ENCODE measurements around the gene NRDC.
"Not testable (repeated sequence)": the region's sequence is repeated elsewhere in the genome, so short reads cannot be mapped to it uniquely, and the experiment has no call there.

The NRDC gene

DNA sequence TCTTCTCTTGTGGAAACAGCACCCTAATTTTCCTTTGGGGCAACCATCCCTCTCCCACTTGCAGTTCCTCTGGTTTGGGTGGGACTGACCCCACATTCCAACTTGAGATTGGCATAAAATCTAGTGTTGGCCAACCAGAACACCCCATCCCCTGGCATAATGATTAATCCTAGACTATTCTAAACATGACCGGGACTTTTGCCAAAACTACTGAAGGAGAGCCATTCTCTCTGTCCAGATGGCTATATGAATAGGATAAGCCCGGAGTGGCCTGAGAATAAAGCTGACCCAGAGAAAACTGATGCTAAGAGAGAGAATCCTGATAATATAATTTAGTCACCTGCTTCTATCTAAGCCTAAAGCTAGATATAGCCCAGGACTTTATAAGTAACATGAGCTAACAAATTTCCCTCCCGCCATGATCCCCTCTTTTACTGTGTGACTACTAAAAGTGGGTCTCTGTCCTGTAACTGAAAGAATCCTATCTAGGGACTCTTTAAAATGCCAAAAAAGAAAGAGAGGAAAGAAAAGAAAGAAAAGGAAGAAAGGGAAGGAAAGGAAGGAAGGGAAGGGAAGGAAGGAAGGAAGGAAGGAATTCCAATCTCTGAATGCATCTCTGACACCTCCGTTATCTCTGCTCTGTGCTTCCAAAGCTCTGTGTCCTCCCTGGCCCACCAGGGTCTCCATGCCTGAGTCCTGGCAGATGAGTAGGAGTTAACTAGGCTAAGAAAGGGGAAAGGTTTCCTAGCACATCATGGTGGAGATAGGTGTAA is 28.0 kb upstream of the NRDC start:
- no peak for TF ChIP-seq CTCF (IDR thresholded peaks at IDR 0.05; ENCODE audit: low read depth, low read length)
- DNase-seq (ENCODE audit: extremely low read depth, low read depth): no peak

GRCh38 chr1:51902456-51902855 is 23.9 kb upstream of the NRDC start:
- no peak for DNase-seq (ENCODE audit: extremely low read depth, low read depth)

GRCh38 chr1:51901151-51901550 is 22.6 kb upstream of the NRDC start:
- DNase-seq (ENCODE audit: extremely low read depth, low read depth): no peak
- TF ChIP-seq CTCF (IDR thresholded peaks at IDR 0.05; ENCODE audit: low read depth, low read length): no peak

More at GRCh38 chr1:51902456-51902855, 23.9 kb upstream of the NRDC start:
- TF ChIP-seq CTCF (IDR thresholded peaks at IDR 0.05; ENCODE audit: low read depth, low read length): no peak

GRCh38 chr1:51899022-51899421 is 20.5 kb upstream of the NRDC start:
- no peak for TF ChIP-seq CTCF (IDR thresholded peaks at IDR 0.05; ENCODE audit: low read depth, low read length)
- DNase-seq (ENCODE audit: extremely low read depth, low read depth): no peak

DNA sequence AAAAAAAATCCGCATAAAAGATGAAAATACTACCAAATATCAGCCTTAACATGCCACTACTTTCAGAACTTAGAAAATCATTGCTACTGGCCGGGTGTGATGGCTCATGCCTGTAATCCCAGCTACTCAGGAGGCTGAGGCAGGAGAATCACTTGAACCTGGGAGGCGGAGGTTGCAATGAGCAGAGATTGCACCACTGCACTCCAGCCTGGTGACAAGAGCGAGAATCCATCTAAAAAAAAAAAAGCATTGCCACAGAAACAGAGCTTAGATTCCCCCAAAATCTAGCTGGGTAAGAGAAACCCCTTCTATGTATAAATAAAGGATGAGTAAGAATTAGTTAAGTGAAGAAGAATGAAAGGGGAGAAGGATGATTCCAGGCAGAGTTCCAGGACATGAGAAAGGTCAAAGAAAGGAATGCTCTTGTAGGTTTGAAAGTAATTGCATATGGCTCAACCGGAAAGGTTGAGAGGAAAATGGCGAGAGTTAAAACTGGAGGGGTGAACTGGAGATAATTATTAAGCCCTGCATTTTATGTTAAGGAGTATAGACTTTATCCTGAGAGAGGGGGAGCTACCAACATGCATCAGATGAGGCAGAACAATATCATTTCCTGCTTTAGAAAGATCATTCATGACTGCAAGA is 19.7 kb upstream of the NRDC start:
- no peak for TF ChIP-seq CTCF (IDR thresholded peaks at IDR 0.05; ENCODE audit: low read depth, low read length)
- peak; percentile 63 for DNase-seq (ENCODE audit: extremely low read depth, low read depth)

GRCh38 chr1:51897699-51898031 is 19.1 kb upstream of the NRDC start:
- no peak for TF ChIP-seq CTCF (IDR thresholded peaks at IDR 0.05; ENCODE audit: low read depth, low read length)
- peak; percentile 49 for DNase-seq (ENCODE audit: extremely low read depth, low read depth)

DNA sequence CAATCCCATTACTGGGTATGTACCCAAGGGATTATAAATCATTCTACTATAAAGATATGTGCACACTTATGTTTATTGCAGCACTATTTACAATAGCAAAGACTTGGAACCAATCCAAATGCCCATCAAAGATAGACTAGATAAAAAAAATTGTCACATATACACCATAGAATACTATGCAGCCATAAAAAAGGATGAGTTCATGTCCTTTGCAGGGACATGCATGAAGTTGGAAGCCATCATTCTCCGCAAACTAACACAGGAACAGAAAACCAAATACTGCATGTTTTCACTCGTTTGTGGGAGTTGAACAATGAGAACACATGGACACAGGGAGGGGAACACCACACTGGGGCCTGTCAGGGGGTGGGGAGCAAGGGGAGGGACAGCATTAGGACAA is 16.2 kb upstream of the NRDC start:
- not testable (repeated sequence) for DNase-seq (ENCODE audit: extremely low read depth, low read depth)

GRCh38 chr1:51878308-51878615 is 265 bp downstream of the NRDC start:
- no peak for DNase-seq (ENCODE audit: extremely low read depth, low read depth)
- no peak for TF ChIP-seq CTCF (IDR thresholded peaks at IDR 0.05; ENCODE audit: low read depth, low read length)

All from AG09319 (cell line).